GM12892 (cell line): ENCODE data around the gene APOL2.
"Not testable (repeated sequence)": the region's sequence is repeated elsewhere in the genome, so short reads cannot be mapped to it uniquely, and the experiment has no call there.

Experiments used
- POLR2A ChIP-seq: IDR thresholded peaks from 2 replicates; pipeline ENCODE4 v1.6.1; 2011; ENCODE audit warnings: low read depth, low read length, control low read depth
- POLR2AphosphoS5 ChIP-seq: IDR thresholded peaks from 2 replicates; pipeline ENCODE4 v1.6.1; 2011; ENCODE audit warnings: low read depth, low read length, control low read depth

DNA sequence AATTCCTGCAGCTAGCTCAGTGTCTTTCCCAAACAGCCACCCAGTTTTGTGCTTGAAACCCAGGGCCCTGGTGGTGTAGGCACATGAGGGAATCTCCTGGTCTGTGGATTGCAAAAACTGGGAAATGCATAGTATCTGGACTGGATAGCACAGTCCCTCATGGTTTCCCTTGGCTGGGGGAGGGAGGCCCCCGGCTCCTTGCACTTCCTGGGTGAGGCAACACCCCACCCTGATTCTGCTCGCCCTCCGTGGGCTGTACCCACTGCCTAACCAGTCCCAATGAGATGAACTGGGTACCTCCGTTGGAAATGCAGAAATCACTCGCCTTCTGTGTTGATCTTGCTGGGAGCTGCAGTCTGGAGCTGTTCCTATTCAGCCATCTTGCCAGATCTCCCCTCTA, 32.6 kb upstream of the APOL2 start:
- not testable (repeated sequence) for TF ChIP-seq POLR2A, POLR2AphosphoS5
